ENCODE results near the gene LDB2. TPM values are rescaled to one million over a fixed set of nuclear protein-coding genes. Genes with fewer than 3 reads are reported as not detected.

Gene LDB2
- total RNA-seq, 1 experiment from 2014 or later: not detected

DNA sequence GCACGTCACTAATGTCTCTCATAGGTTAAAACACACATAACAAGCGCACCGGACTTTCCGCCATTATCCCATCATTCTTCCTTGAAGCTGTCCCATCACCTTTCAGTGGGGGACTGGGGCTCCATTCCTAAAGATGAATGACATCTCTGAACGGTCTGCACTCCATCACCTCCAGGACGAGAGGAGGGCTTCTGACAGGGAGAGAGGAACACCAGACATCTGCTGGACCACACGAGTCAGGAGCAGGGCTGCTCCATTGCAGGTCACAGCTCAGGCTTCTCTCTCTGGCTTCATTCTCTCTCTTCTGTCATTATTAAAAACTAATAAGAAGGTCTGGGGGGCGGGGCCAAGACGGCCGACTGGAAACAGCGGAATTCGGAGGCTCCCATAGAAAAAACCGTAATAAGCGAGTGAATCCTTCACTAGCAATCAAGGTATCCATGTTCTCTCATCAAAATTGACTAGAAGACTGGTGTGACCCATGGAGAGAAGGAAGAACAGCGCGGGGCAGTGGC is 289.8 kb downstream of the LDB2 start:
- no peak for DNase-seq (ENCODE audit: extremely low read depth, low read depth)

DNA sequence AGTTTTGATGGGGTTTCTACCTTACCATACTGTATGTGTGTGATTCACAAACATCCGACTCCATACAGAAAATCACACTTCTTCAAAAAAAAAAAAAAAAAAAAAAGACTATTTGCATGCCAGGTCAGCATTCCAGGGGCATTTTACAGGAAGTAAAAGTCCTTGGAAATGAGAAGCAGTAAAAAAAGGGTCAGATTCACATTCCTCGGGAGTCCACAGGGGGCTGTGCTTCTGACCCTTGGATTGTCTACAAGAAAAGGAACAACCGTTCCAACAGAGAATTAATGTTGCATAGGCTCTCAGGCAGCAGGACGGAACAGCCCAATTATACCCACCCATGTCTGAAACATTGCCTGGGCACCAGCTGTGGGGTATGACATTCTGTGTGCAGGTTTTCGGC is 290.3 kb downstream of the LDB2 start:
- DNase-seq (ENCODE audit: extremely low read depth, low read depth): no peak

DNA sequence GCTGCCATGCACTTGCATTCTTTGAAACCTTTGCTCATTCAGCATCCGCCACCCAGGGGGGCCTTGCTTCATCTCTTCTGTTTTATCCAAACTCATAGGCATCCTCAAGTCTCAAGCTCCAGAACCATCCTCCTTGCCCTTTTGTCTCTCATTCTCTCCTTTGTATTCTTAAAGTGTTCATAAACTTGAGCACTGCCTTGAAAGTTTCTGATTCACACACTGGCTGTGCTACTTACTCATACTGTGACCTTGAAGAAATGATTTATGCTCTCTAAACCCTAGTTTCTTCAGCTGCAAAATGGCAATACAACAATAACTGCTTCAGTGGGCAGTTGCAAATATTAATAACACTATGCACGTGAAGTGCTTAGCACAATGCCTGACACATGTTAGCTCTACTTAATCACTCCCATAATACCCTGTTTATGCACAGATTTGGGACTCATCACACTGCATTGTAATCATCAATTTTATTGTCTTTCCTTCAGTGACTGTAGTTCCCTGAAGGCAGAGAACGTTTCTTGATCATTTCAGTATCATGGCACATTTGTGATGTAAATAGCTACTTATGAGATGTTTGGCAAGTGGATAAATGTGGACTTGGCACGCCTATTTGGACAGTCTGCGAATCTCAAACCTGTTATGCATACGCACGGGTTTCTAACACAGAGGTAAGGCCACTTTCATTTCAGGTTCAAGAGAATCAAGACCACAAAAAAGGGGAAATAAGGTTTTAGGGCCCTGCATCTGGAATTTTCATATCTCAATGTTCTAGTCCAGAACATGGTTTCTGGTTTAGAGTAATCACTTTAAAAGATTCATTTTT is 291.0 kb downstream of the LDB2 start:
- DNase-seq (ENCODE audit: extremely low read depth, low read depth): no peak

DNA sequence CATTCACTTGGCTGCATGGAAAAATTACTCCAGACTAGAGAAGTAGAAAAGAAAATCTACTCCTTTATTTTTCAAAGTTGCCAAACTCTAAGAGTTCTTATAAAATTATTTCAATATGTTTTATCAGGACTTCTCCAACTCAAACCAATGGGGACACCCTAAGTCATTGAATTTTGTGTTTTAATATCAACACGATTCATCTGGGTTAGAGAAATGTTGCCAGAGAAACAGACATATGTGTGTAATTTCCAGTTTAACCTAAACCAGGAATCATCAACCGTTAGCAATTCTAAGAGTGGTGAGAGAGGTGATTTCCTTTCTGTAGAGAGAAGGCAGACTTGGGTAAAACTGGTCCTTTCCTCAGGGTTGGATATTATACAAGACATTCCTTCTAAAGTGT is 291.8 kb downstream of the LDB2 start:
- no peak for DNase-seq (ENCODE audit: extremely low read depth, low read depth)

DNA sequence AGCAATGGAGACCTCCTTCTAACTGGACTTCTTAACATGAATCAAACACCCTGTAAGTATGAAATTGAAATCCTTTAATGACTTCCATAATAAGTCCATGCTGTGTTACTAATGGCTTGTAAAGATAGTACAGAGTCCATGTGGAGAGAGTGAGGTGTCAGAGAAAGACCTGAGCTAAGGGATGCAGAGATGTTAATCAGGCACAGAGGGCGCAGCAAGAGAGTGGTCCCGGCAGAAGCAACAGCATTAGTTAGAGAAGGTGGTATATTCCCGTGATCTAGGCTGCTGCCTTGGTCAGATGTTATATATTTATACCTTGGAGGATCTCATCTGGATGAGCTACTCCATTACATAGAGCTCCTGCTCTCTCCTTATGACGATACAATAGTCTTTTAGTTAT is 295.3 kb downstream of the LDB2 start:
- no peak for DNase-seq (ENCODE audit: extremely low read depth, low read depth)

DNA sequence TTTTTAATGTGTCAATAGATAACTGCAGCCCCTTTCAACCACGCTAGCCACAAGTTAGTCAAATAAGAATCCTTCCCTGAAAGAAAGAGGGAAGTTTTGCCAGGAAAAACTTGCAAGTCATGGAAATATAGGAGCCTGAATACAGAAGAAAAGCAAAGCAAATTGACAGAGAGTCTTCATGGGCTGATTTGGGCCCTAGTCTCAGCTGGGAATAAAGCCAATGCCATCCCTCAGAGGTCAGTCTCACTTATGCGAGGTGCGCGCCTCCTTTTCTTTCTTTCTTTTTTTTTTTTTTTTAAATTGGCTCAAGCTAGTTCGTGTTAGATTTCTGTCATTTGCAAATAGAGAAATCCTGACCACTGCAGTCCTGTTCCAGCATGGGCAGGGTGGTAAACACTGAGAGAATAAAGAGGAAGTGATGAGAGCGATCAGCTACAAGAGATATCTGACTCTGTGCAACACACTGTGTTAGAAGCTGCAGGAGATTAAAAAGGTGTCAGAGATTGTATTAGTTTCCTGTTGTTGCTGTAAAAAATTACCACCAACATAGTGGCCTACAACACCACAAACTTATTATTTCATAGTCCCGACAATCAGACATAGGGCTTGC is 299.7 kb downstream of the LDB2 start:
- no peak for DNase-seq (ENCODE audit: extremely low read depth, low read depth)

DNA sequence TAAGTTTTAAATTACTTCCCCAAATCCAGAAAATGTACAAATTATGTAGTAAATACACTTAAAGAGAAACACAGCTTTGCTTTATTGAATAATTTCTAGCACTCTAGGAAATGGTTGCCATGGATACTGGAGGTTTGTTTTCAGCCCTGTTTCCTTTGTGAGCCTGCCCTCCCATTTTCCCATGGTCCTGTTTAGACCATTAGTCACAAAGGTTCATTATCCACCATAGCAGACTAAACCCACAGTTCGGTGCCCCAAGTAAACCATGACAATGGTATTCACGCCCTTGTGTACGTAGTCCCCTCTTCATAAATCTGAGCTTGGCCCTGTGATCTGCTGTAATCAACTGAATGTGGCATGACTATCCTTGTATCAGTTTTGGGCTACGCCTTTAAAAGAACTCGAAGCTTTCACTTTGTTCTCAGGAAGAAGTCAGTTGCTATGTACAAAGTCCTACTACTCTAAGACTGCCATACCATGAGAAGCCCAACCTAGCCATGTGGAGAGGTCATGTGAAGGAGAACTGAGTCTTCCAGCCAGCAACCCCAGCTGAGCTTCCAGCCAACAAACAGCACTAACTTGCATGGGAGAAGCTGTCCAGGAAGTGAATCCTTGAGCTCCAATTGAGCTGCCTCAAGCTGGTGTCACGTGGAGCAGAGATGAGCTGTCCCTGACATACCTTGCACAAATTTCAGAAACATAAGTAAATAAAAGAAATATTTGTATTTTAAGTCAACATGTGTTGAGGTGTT is 300.4 kb downstream of the LDB2 start:
- no peak for DNase-seq (ENCODE audit: extremely low read depth, low read depth)

DNA sequence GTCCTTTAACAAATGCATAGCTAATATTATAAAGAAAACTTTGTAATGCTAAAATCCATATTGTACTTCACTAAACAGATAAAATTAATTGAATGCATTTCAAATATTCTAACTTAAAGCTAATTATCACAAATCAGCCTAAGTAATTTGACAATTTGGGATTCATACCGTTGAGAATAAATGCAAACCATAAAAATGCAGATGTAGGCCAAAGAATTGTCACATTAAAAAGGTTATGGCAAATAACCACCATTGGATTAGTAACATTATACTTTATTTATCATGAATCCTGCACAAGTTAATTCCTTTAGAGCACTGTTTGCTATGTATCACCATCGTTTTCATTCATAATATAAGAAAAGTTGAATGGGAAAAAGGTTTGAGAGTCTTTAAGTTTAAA is 301.0 kb downstream of the LDB2 start:
- DNase-seq (ENCODE audit: extremely low read depth, low read depth): no peak

DNA sequence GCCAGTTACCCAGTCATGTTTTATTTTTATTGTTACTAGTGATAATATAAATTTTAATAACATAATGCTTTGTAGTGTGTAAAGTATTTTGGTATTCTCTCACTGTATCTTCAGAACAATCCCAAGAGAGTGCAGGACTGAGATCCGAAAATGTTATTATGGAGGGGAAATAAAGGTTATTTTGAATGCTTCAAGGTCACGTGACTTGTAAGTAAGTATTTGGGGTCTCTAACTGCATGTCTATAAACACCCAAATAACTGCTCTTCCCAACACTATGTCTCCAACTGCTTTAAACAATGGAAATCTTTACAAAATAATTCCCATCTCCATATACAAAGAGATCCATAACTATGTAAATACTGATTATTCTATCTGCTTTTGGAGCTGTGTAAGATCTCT is 302.2 kb downstream of the LDB2 start:
- DNase-seq (ENCODE audit: extremely low read depth, low read depth): no peak

DNA sequence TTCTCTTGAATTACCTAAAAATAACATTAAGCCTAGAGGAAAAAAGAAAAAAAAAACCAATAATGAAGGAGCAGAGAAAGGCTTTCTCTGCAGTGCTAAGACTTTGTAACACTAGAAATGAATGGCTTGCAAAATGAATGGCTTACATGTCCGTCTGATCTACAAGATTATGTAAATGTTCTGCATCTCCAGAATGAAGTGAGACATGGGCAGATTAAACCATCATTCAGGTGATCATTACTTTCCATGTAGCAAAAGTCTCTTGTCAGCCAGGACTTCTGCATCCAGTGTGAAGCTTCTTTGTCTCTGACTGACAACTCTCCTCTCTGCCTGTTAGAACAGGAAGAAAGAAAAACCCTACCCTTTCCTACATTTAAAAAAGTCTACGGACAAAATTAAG is 304.3 kb downstream of the LDB2 start:
- DNase-seq (ENCODE audit: extremely low read depth, low read depth): no peak

DNA sequence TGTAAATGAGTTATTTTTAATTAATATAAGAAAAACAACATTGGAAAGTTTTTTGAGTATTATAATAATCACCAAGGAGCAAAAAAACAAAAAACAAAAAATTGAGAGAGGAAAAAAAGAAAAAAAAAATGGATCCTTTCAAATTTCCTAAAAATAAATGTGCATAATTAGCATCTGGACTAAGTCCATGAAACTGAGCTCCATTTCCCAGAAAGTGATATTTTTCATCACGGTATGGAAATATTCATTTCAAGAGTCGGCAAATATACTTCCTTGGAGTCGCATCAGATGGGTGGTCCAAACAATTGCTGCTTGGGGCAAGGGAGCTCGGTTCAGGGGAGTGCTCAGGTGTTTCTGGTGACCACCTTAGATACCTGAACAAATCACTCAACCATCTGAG is 305.1 kb downstream of the LDB2 start:
- no peak for DNase-seq (ENCODE audit: extremely low read depth, low read depth)

DNA sequence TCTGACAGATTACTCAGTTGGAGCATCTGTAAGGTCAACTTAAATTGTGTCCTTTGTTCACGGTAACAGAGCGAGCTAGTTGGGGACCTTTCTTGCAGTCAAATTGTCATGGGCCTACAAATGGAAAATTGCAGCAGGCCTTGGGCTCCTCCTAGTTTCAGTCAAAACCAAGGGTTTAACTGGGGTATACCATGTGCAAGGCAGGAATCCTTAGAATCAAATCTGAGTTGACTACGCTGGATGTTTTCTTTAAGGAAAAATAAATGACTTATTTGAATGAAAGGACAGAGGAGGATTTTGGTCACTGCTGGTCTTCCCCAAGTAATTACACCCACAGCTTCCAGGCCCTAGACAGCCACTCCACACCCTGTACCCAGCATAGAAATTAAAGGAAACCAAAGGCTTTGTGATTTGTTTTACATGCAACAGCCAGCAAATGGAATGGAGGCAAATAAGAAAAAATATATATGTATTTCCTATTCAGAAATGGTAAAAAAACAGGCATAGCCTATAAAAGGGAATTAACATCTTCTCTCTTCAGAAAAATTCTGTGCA is 307.1 kb downstream of the LDB2 start:
- no peak for DNase-seq (ENCODE audit: extremely low read depth, low read depth)

DNA sequence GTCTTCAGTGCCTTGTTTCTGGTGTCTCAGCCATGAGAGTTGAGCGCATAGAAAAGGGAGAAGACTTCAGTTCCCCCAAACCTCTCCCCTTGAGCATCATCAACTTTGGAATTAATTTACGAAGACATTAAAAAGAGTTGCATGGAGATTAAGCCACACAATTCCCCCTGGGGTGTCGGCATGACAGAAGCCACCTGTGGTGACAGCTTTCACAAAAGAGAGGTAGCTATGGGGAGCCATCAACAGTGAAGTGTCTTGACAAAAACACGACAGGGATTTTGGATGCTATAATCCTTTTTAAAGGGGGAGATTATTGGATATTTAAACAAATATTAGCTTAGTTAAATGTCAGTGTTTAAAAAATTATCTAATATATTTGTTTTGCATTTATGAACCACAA is 307.6 kb downstream of the LDB2 start:
- DNase-seq (ENCODE audit: extremely low read depth, low read depth): no peak

DNA sequence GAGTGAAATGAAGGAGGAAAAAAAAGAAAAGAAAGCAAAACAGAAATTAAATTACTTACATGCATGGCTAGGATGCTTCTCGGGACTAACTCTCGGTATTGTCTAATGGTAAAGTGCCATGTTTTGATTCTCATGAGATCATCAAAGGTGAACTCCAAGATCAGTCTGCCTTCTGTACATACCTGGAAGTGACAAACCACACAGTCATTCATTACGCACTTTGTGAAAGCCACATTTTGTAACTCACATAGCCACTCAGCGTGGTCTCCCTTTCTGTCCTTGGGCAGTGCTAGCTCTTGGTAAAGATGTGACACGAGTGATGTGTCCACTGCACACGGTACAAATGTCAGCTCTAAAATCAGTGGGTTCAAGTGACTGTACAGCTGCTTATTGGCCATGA is 309.8 kb downstream of the LDB2 start:
- no peak for DNase-seq (ENCODE audit: extremely low read depth, low read depth)

DNA sequence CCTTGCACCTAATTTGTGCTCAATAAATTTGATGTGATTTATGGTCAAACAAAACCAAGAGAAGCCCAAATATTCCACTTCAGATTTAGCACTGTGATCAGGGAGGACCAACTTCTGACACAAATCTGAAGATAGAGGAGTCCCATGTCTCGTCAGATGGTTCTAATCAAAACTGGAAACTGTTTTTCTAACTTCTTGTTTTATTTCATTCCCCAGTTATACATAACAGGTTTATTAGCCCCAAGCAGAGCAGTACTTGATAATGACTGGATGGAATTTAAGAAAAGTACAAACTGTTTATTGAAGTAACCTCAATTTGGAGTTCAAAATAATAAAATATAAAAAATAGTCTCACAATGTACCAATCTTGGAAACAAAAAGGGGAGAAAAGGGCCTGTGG is 310.3 kb downstream of the LDB2 start:
- DNase-seq (ENCODE audit: extremely low read depth, low read depth): no peak

DNA sequence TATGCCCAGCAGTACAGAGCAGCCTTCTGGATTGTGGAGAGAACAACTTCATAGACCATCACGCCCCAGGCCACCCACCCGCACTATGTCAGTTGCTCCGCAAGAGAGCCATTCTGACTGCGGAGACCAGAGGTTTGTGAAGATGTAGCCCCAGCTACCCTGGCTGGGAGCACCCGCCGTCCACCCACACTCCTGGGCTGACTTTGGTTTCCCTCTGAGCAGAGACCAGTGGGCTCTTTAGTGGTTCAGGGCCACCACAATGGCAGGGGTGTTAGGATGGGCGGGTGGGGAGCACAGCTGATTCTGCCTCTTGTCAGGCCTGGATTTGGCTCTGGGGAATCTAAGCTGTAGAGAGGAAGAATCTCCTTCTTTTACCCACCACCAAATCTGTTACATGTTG is 313.4 kb downstream of the LDB2 start:
- no peak for DNase-seq (ENCODE audit: extremely low read depth, low read depth)

DNA sequence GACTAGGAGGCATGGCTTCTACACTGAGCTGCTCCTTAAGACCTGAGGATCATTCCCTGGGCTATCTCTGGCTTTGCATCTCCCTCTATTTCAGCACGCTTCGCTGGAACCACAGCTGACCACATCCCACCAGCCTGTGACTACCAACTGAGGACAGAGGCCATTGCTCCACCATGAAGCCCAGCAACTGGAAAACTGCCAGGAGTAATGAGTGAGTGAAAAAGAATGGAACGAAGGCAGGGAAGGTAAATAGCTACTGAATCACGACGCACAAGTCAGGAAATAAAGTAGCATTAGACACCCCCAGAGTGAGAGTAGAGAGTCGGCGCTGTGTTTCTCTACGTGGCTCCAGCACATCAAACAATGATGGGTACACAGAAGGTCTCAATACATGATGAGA is 314.7 kb downstream of the LDB2 start:
- DNase-seq (ENCODE audit: extremely low read depth, low read depth): no peak

DNA sequence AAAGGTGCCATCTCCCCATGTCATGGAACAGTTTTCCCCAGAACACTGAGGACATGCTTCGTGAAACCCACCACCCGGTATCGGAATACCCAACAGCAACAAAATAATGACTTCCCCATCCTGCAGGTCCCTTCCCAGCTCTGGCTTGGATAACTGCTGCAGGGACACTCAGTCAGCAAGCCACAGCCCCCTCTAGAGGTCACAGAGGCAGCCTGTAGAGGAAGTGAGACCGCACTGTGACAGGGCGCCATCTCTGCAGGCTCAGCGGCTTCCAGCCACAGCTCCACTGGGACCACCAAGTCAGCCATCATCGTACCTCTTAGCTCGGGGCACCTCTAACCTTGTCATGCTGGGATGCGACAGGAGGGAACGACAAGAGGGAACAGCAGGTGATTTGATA is 315.9 kb downstream of the LDB2 start:
- DNase-seq (ENCODE audit: extremely low read depth, low read depth): no peak

DNA sequence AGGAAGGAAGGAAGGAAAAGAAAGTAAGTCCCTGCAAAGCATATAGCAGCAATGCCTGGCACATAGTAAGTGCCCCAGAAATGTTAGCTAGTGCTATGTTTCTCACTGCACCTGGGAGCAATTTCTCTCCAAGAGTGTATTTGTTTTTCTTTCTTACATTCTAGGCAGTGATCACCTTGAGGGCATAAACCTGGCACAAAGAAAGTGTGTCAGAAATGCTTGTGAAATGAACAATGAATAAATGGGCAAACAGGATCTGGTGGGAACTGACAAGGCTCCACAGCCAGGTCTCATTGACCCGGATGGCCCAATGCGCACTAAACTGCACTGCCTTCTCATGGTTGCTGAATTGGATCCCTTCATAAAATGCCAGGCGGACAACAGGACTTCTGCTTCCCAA is 316.4 kb downstream of the LDB2 start:
- no peak for DNase-seq (ENCODE audit: extremely low read depth, low read depth)

DNA sequence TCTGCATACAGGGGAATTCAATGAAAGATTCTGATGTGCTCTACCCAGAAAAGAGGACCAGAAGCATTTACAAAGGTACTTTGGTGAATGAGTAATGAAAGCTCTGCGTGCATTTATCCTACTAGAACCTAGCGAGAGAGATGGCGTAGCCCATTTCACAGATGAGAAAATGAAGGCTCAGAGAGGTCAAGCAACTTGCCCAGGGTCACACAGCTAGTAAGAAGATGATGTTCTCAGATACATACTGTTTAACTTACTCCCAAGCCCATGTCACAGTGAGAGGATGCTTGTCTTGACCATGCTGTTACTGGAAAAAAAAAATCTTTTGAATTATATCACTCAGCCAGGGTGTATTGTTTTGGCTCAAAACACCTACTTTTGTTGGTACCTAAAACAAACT is 317.3 kb downstream of the LDB2 start:
- no peak for DNase-seq (ENCODE audit: extremely low read depth, low read depth)

DNA sequence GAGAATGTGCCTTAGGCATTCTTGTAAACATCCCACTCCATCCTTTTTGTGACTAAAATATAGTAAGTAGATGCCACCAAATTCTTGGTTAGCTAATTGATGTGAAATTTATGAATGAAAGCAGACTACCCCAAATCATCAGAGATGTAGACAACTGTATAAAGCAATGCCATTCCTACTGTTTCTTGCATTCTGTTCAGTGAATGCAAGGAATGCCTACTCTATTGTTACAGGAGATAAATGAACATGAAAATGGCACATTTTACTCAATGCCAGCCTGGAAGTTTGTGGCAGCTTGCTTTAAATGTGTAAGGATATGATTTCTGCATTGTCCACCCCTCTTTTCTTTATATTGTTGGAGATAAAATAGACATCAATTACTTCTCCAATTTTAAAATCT is 317.9 kb downstream of the LDB2 start:
- no peak for DNase-seq (ENCODE audit: extremely low read depth, low read depth)

All from NCI-H460 (cell line).